ENCODE data around the gene BTD. TPM values are rescaled to one million over a fixed set of nuclear protein-coding genes. Genes with fewer than 3 reads are reported as not detected.

The BTD gene
- total RNA-seq, 4 donors from 2014 or later: 15.1 to 39.7 (median 26.0) TPM

DNA sequence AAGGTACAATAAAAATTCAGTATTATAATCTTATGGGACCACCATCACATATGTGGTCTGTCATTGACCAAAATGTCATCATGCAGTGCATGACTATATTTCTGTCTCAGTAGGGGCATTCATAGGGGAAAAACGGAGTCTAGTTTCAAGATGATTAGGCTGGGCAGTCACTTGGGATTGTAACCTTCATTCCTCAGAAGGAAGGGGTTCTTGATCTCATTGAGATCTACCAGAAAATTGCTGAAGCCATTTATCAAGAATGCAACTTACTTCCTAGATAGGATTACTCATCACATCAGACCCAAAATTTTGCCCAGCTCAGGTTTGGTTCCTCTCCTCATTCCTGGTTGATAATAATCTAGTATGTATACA lies 37.3 kb downstream of the BTD start:
- Histone ChIP-seq H3K4me3 (no peak overlapping the region), H3K36me3 (peaks cover 0 to 3% of the 10 kb centered on the region in 2 donors), H3K9me3 (no peaks in the 10 kb centered on the region), H3K27me3 (no peaks in the 10 kb centered on the region), H3K27ac (peak overlapping the region; percentile 77 to 90 (median 84)), H3K4me1 (peaks cover 56 to 58% of the 10 kb centered on the region in 2 donors)
- DNase-seq: no peak
- ATAC-seq: no peak
- TF ChIP-seq, protein P1, sequence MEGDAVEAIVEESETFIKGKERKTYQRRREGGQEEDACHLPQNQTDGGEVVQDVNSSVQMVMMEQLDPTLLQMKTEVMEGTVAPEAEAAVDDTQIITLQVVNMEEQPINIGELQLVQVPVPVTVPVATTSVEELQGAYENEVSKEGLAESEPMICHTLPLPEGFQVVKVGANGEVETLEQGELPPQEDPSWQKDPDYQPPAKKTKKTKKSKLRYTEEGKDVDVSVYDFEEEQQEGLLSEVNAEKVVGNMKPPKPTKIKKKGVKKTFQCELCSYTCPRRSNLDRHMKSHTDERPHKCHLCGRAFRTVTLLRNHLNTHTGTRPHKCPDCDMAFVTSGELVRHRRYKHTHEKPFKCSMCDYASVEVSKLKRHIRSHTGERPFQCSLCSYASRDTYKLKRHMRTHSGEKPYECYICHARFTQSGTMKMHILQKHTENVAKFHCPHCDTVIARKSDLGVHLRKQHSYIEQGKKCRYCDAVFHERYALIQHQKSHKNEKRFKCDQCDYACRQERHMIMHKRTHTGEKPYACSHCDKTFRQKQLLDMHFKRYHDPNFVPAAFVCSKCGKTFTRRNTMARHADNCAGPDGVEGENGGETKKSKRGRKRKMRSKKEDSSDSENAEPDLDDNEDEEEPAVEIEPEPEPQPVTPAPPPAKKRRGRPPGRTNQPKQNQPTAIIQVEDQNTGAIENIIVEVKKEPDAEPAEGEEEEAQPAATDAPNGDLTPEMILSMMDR (IDR thresholded peaks at IDR 0.05 in 4 of 5, conservative IDR thresholded peaks at IDR 0.05 in 1 of 5): no peak
- TF ChIP-seq POLR2A (IDR thresholded peaks at IDR 0.05): no peak
- in situ Hi-C loops (cut with MboI; ENCODE audit: low sequenced_read_pairs in 4 of 4) (loop anchor here (10.0 to 25.0 kb wide), 3 partner anchors 398 to 606 kb away; no protein-coding TSS in a partner anchor), intact Hi-C loops (cut with DNase I; ENCODE audit: low total_unique reads) (loop anchor here (5.0 to 10.0 kb wide), 3 partner anchors 37 to 418 kb away; partner anchors contain the start of genes BTD and HACL1)

DNA sequence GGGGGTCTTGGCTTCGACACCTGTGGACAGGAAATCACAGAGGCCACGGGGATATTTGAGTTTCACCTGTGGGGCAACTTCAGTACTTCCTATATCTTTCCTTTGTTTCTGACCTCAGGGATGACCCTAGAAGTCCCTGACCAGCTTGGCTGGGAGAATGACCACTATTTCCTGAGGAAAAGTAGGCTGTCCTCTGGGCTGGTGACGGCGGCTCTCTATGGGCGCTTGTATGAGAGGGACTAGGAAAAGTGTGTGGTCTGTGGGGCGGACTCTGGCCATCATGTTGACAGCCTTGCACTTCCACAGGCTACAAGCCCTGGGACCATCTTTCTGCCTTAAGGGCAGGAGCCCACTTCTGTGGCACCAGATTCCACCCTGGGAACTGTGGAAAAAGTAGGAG lies 43.7 kb downstream of the BTD start:
- TF ChIP-seq, protein P1 (IDR thresholded peaks at IDR 0.05 in 4 of 5, conservative IDR thresholded peaks at IDR 0.05 in 1 of 5): no peak
- no peak for TF ChIP-seq POLR2A (IDR thresholded peaks at IDR 0.05)
- no peaks in the 10 kb centered on the region for H3K9me3 ChIP-seq
- no peak overlapping the region for H3K4me3 ChIP-seq
- peaks cover 0 to 3% of the 10 kb centered on the region in 2 donors for H3K36me3 ChIP-seq
- DNase-seq (no peak), ATAC-seq (no peak)
- in situ Hi-C loops (cut with MboI; ENCODE audit: low sequenced_read_pairs in 4 of 4) (loop anchor here (25.0 kb wide), 2 partner anchors 392 to 592 kb away; no protein-coding TSS in a partner anchor), intact Hi-C loops (cut with DNase I; ENCODE audit: low total_unique reads) (no loop called here)
- peak overlapping the region; percentile 74 to 80 (median 78) for H3K27ac ChIP-seq
- H3K4me1 ChIP-seq: peaks cover 32 to 37% of the 10 kb centered on the region in 2 donors
- H3K27me3 ChIP-seq: no peaks in the 10 kb centered on the region

DNA sequence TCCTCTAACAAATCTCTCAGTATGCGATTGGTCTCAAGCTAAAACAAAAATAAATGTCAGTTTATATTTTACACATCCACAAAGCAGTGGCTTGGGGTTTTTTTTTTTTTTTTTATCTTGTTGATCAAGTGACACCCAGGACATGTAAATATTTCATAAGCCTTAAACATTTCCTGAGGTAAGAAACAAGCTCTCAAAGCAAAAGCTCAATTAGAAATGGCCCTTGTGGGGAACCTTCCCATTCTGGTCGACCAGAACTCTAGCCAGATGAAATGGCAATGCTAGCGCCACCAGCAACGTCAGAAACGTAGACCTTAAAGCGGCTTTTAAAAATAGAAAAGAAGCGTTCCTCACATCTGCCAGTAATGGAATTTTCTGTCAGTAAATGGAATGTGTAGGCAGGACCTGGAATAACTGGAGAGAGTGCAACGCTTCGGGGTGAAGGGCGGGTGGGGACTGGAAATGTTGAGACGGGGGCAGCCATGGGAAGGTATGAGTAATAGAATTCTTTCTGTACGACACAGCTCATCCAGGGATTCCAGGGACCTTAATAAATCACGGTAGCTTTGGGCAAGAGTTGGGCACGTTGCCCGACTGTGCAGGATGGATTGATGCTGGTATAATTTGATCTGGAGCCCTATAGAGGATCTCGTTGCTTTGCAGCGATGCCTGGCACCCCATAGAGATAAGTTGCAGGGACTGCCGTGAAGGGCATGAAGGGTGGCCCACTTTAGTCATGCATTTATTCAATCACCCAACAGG lies 44.4 kb downstream of the BTD start:
- no peaks in the 10 kb centered on the region for H3K9me3 ChIP-seq
- in situ Hi-C loops (cut with MboI; ENCODE audit: low sequenced_read_pairs in 4 of 4) (loop anchor here (25.0 kb wide), 2 partner anchors 391 to 591 kb away; no protein-coding TSS in a partner anchor), intact Hi-C loops (cut with DNase I; ENCODE audit: low total_unique reads) (no loop called here)
- peak in 1 of 2 donors; percentile 63 for DNase-seq
- H3K27me3 ChIP-seq: no peaks in the 10 kb centered on the region
- peak overlapping the region; percentile 74 to 80 (median 78) for H3K27ac ChIP-seq
- peaks cover 0 to 3% of the 10 kb centered on the region in 2 donors for H3K36me3 ChIP-seq
- peak; percentile 56 to 70 for ATAC-seq
- peaks cover 30% of the 10 kb centered on the region in 2 donors for H3K4me1 ChIP-seq
- peak overlapping the region in 1 of 4 donors; percentile 24 for H3K4me3 ChIP-seq
- TF ChIP-seq POLR2A (IDR thresholded peaks at IDR 0.05): no peak
- TF ChIP-seq, protein P1 (IDR thresholded peaks at IDR 0.05 in 4 of 5, conservative IDR thresholded peaks at IDR 0.05 in 1 of 5): no peak

DNA sequence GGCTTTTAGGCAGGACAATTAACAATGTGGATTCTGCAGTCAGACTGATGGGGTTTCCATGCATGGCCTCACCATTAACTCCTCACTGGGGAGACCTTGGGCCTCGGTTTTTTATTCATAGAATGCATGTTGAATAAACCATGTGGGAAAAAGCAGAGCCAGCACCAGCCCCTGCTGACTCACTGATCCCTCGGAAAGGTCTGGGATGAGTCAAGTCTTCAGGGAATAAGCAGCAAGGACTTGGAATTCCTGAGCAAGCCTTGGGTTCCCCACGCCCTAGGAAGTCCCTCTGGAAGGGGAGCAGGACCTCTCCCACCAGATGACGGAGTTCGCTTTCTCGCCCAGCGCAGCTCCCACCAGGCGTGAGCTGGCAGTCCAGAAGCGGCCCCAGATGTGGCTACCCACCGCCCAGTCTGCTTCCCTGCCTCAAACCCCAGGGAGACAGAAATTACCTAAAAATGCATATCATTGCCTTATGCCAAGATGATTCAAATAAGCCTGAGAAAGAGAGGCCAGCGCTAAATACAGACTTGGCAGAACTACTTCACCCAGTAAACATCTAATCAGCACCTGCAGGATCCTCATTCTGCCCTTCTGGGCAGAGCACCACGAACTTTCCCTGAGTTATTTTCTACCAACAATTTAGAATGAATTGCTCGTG lies 45.4 kb downstream of the BTD start:
- Histone ChIP-seq H3K27me3 (no peaks in the 10 kb centered on the region), H3K27ac (peak overlapping the region; percentile 74 to 80 (median 78)), H3K4me1 (peaks cover 25 to 29% of the 10 kb centered on the region in 2 donors), H3K4me3 (peak overlapping the region in 1 of 4 donors; percentile 1), H3K36me3 (peaks cover 0 to 3% of the 10 kb centered on the region in 2 donors), H3K9me3 (no peaks in the 10 kb centered on the region)
- ATAC-seq (peak; percentile 71 to 76), DNase-seq (peak; percentile 21 to 62)
- intact Hi-C loops (cut with DNase I; ENCODE audit: low total_unique reads): no loop called here
- in situ Hi-C loops (cut with MboI; ENCODE audit: low sequenced_read_pairs in 4 of 4): loop anchor here (25.0 kb wide), 2 partner anchors 390 to 590 kb away; no protein-coding TSS in a partner anchor
- TF ChIP-seq, protein P1 (IDR thresholded peaks at IDR 0.05 in 4 of 5, conservative IDR thresholded peaks at IDR 0.05 in 1 of 5): no peak
- no peak for TF ChIP-seq POLR2A (IDR thresholded peaks at IDR 0.05)

All from gastrocnemius medialis (tissue), 4 donors.